Tibial nerve (tissue), 3 donors: ENCODE measurements around the gene KRT71.

Experiments
- EP300 ChIP-seq, 2 donors: sonication (generic); formaldehyde crosslinking; IDR thresholded peaks; one replicate each; pipeline ENCODE4 v1.6.1; 2017; ENCODE audit warnings: antibody characterized with exemption in 2 of 2, mild to moderate bottlenecking in 1 of 2
- POLR2A ChIP-seq, 2 donors: fragments of 450-650 bp; IDR thresholded peaks; one replicate each; pipeline ENCODE4 v1.6.1; 2017; ENCODE audit warnings: antibody characterized with exemption in 2 of 2, mild to moderate bottlenecking in 2 of 2, moderate library complexity in 2 of 2

GRCh38 chr12:52530905-52531304, 22.0 kb downstream of the KRT71 start:
- TF ChIP-seq EP300 (IDR thresholded peaks at IDR 0.05) (no peak), POLR2A (IDR thresholded peaks at IDR 0.05) (no peak)
